ENCODE results near the gene FCER1A. TPM values are rescaled to one million over a fixed set of nuclear protein-coding genes. Genes with fewer than 3 reads are reported as not detected.

FCER1A gene
- 3.5 TPM for total RNA-seq

GRCh38 chr1:159302095-159302494 is at the start of gene FCER1A:
Gene FCER1A (plus strand): TSS chr1:159302336. CDS start chr1:159302365, 29 bp downstream.
- intact Hi-C loops (cut with DNase I), result no loop called here
- no peak for ATAC-seq
- no peak for DNase-seq (ENCODE audit: low spot score)

- ATAC-seq (no peak), DNase-seq (ENCODE audit: low spot score) (no peak)
- intact Hi-C loops (cut with DNase I), result no loop called here
Observed at GRCh38 chr1:159261311-159261710, 40.8 kb upstream of the FCER1A start.

GRCh38 chr1:159261721-159262494 is 40.2 kb upstream of the FCER1A start:
- intact Hi-C loops (cut with DNase I), result no loop called here
- ATAC-seq, result no peak
- no peak for DNase-seq (ENCODE audit: low spot score)

- ATAC-seq, result no peak
Observed at GRCh38 chr1:159266832-159267231, 35.3 kb upstream of the FCER1A start.

GRCh38 chr1:159274631-159275030 is 27.5 kb upstream of the FCER1A start:
- intact Hi-C loops (cut with DNase I), result no loop called here
- ATAC-seq, result no peak
- DNase-seq (ENCODE audit: low spot score), result no peak

More at GRCh38 chr1:159266832-159267231, 35.3 kb upstream of the FCER1A start:
- intact Hi-C loops (cut with DNase I), result no loop called here
- DNase-seq (ENCODE audit: low spot score), result no peak

GRCh38 chr1:159275891-159276290 is 26.2 kb upstream of the FCER1A start:
- no peak for DNase-seq (ENCODE audit: low spot score)
- ATAC-seq, result no peak
- intact Hi-C loops (cut with DNase I), result no loop called here

- DNase-seq (ENCODE audit: low spot score) (no peak), ATAC-seq (no peak)
Observed at GRCh38 chr1:159279773-159280172, 22.4 kb upstream of the FCER1A start.

GRCh38 chr1:159282118-159282517 is 20.0 kb upstream of the FCER1A start:
- no peak for DNase-seq (ENCODE audit: low spot score)
- no peak for ATAC-seq
- intact Hi-C loops (cut with DNase I), result no loop called here

More at GRCh38 chr1:159279773-159280172, 22.4 kb upstream of the FCER1A start:
- intact Hi-C loops (cut with DNase I), result no loop called here

- DNase-seq (ENCODE audit: low spot score), result no peak
- no peak for ATAC-seq
- intact Hi-C loops (cut with DNase I), result no loop called here
Observed at GRCh38 chr1:159289060-159289459, 13.1 kb upstream of the FCER1A start.

- ATAC-seq (no peak), DNase-seq (ENCODE audit: low spot score) (no peak)
- intact Hi-C loops (cut with DNase I), result no loop called here
Observed at GRCh38 chr1:159291424-159291823, 10.7 kb upstream of the FCER1A start.

- no peak for ATAC-seq
- DNase-seq (ENCODE audit: low spot score), result no peak
- intact Hi-C loops (cut with DNase I), result no loop called here
Observed at GRCh38 chr1:159296706-159297375, 5.3 kb upstream of the FCER1A start.

- intact Hi-C loops (cut with DNase I), result no loop called here
- no peak for DNase-seq (ENCODE audit: low spot score)
- ATAC-seq, result no peak
Observed at GRCh38 chr1:159300146-159300545, 2.0 kb upstream of the FCER1A start.

- intact Hi-C loops (cut with DNase I), result no loop called here
- no peak for DNase-seq (ENCODE audit: low spot score)
- no peak for ATAC-seq
Observed at GRCh38 chr1:159307346-159308020, 5.3 kb downstream of the FCER1A start.

GRCh38 chr1:159311679-159312078 is 9.5 kb downstream of the FCER1A start:
- ATAC-seq (no peak), DNase-seq (ENCODE audit: low spot score) (no peak)
- intact Hi-C loops (cut with DNase I), result no loop called here

GRCh38 chr1:159315381-159315780 is 13.2 kb downstream of the FCER1A start:
- intact Hi-C loops (cut with DNase I), result no loop called here

GRCh38 chr1:159318784-159319551 is 16.8 kb downstream of the FCER1A start:
- DNase-seq (ENCODE audit: low spot score) (no peak), ATAC-seq (no peak)
- intact Hi-C loops (cut with DNase I), result no loop called here

More at GRCh38 chr1:159315381-159315780, 13.2 kb downstream of the FCER1A start:
- DNase-seq (ENCODE audit: low spot score) (no peak), ATAC-seq (no peak)

GRCh38 chr1:159334797-159335196 is 32.7 kb downstream of the FCER1A start:
- no peak for DNase-seq (ENCODE audit: low spot score)
- no peak for ATAC-seq
- intact Hi-C loops (cut with DNase I), result no loop called here

- ATAC-seq (no peak), DNase-seq (ENCODE audit: low spot score) (no peak)
- intact Hi-C loops (cut with DNase I), result no loop called here
Observed at GRCh38 chr1:159338018-159338417, 35.9 kb downstream of the FCER1A start.

GRCh38 chr1:159339536-159339935 is 37.4 kb downstream of the FCER1A start:
- ATAC-seq (no peak), DNase-seq (ENCODE audit: low spot score) (no peak)
- intact Hi-C loops (cut with DNase I), result no loop called here
